GM18868 (cell line): ENCODE measurements around the gene CLEC16A.

Experiments used
- ATAC-seq: cut with Tn5 transposase; IDR thresholded peaks from one replicate; pipeline ENCODE4 v1.9.1; 2021; ENCODE audit warnings: mild to moderate bottlenecking, moderate library complexity; ENCODE audit not compliant: unreplicated experiment

CLEC16A gene

GRCh38 chr16:10938796-10939648 is 5.3 kb upstream of the CLEC16A start:
- no peak for ATAC-seq

GRCh38 chr16:10939649-10940234 is 4.6 kb upstream of the CLEC16A start:
- no peak for ATAC-seq

- no peak for ATAC-seq
Measured at GRCh38 chr16:10940501-10941079, 3.8 kb upstream of the CLEC16A start.

GRCh38 chr16:10941127-10941933 is 3.0 kb upstream of the CLEC16A start:
- no peak for ATAC-seq

- peak; percentile 7 for ATAC-seq
Measured at GRCh38 chr16:10941935-10942351, 2.4 kb upstream of the CLEC16A start.

- peak; percentile 72 for ATAC-seq
Measured at GRCh38 chr16:10942352-10943063, 1.9 kb upstream of the CLEC16A start, which contains the start of gene DEXI. Gene DEXI, minus strand, starts transcription at chr16:10942468. Its CDS starts 463 bp downstream, at chr16:10942005.

- ATAC-seq, result no peak
Measured at GRCh38 chr16:10943064-10943353, 1.4 kb upstream of the CLEC16A start.

- ATAC-seq, result no peak
Measured at GRCh38 chr16:10945065-10945787, 862 bp downstream of the CLEC16A start.

GRCh38 chr16:10946308-10946707 is 1.9 kb downstream of the CLEC16A start:
- ATAC-seq, result no peak

- ATAC-seq, result no peak
Measured at GRCh38 chr16:10947211-10947787, 2.9 kb downstream of the CLEC16A start.

GRCh38 chr16:10949424-10949970 is 5.1 kb downstream of the CLEC16A start:
- ATAC-seq, result peak; percentile 84

- ATAC-seq, result no peak
Measured at GRCh38 chr16:10950393-10950792, 6.0 kb downstream of the CLEC16A start.

GRCh38 chr16:10951026-10951425 is 6.7 kb downstream of the CLEC16A start:
- no peak for ATAC-seq

GRCh38 chr16:10954903-10955302 is 10.5 kb downstream of the CLEC16A start:
- no peak for ATAC-seq

- ATAC-seq, result peak; percentile 54
Measured at GRCh38 chr16:10957771-10958482, 13.6 kb downstream of the CLEC16A start.

GRCh38 chr16:10959161-10959560 is 14.8 kb downstream of the CLEC16A start:
- no peak for ATAC-seq

- no peak for ATAC-seq
Measured at GRCh38 chr16:10961231-10961630, 16.9 kb downstream of the CLEC16A start.

GRCh38 chr16:10964039-10964890 is 19.9 kb downstream of the CLEC16A start:
- peak; percentile 30 for ATAC-seq
